CD4-positive, alpha-beta T cell treated with Interleukin-4 for 4 hours (primary cell): ENCODE results near the gene TYSND1.
A peak's percentile ranks its signal among the peaks of the same experiment; 100 is the strongest.
"Not testable (repeated sequence)": the region's sequence is repeated elsewhere in the genome, so short reads cannot be mapped to it uniquely, and the experiment has no call there.

Experiments used
- DNase-seq: peaks from one replicate; pipeline ENCODE4 v3.0.0-alpha.2; 2020

Gene TYSND1

GRCh38 chr10:70106958-70107791, 39.3 kb downstream of the TYSND1 start:
- no peak for DNase-seq

DNA sequence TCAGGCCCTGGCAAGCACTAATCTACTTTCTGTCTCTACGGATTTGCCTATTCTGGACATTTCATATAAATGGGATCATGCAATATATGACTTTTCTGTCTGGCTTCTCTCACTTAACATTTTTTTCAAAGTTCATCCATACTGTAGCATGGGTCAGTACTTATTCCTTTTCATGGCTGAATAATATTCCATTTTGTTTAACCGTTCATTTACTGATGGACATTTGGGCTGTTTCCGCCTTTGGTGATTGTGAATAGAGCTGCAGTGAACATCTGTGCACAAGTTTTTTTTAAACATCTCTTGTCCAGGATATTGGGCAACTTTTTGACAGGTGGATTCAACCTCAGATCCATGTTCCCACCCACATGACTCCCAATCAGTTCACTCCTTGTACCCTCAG, 44.8 kb downstream of the TYSND1 start:
- DNase-seq: no peak

GRCh38 chr10:70101068-70101562, 45.4 kb downstream of the TYSND1 start:
- not testable (repeated sequence) for DNase-seq

- DNase-seq: no peak
Observed at GRCh38 chr10:70098271-70098670, 48.2 kb downstream of the TYSND1 start.

DNA sequence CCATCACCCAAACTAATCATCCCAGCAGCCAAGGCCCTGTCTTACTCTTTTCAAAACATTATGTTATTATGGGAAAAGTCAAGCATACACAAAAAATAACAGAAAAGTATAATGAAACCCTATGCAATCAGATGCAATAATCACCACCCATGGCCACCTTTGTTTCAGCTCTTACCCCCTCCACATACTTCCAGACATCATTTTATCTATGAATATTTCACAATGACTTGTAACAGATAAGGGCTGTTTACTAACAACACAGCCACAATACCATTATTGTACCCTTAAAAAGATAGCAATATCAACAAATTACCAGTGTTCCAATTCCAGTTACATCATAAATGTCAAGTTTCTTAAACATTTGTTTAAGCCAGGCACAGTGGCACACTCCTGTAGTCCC, 49.0 kb downstream of the TYSND1 start:
- no peak for DNase-seq

DNA sequence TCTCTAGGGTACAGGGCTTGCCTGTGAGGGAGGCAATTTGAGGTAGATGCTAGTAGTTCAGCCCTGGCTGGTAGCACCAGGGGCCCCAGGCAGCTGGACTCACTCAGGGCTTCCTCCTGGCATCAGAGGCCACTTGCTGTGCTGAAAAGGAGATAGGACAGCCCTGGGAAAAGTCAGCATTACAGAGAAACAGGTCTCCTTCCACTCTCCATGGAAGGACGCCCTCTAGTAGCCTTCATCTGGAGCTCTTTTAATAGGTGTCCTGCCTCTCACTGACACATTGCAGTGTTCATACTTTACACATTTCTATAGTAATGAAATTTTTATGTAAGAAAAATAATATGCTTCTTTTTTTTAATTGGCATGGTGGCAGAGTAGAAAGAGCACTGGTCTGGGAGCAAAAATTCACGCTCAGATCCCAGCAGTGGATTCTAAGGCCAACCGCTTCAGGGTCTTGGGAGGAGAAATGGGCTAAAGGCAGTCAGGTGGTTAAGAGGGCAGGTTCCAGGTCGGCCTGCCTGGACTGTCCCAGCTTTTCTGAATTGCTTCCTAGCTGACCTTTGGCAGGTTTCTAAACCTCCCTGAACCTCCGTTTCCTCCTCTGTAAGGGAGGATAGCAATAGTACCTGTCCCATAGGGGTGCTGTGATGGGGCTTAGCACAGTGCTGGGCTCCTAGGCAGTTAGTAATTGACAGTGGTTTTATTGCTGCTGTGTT, 49.6 kb downstream of the TYSND1 start:
- no peak for DNase-seq

- DNase-seq: no peak
Observed at GRCh38 chr10:70096016-70096704, 50.3 kb downstream of the TYSND1 start.

GRCh38 chr10:70094250-70094649, 52.2 kb downstream of the TYSND1 start:
- DNase-seq: no peak

DNA sequence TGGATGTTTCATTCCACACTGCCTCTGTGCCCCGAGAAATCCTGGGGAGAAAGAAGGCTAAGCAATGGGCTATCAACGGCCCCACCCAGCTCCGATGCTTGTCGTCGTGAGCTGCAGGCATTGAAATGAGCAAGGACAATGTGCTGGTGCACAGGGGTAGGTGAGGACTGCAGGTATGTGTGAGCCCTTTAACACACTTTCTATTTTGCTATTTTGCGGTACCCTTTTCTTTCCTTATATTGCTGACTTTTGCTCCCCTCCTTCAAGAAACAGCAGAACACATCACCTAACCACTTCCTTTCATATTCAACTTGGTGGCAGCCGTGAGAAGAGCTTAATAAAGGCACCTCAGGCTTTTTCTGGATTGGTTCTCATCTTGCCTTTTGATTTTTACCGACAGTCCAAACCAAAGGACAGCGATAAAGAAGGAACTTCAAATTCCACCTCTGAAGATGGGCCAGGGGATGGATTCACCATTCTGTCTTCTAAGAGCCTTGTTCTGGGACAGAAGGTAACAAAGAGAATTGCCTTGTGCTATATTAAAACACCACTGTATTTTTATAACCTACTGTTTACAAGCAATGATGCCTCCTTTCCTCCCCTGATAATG, 53.1 kb downstream of the TYSND1 start:
- peak; percentile 66 for DNase-seq

DNA sequence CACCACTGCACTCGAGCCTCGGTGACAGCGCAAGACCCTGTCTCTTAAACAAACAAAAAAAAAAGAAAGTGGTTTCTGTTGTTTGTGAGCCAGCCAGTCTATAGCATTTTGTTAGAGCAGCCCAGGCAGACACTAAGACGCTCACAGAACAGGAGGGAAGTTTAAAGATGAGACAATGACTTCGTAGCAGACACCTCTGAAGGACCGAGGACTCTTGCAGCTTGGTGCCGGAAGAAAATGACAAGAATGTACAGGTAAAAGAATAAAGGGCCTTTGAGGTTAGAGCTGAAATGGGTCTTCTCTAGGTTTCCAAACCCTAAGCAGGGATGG, 54.1 kb downstream of the TYSND1 start:
- DNase-seq: no peak

DNA sequence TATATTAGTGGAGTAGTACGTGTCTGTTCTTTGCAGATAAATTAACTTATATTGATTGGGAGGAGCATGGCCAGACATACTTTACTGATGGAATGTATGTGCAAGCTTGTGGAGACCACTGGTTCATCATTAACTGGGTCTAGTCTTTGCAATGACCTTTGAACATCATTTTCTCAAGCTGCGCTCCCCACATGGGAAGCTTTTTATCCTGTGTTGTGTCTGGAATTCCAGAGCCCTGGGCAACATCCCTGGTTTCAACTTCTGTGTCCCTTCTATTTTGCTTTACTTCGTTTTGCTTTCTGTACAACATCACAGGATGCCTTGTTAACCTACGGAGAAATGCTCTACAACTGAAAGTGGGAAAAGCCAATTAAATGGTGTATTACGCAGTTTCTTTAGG, 55.5 kb downstream of the TYSND1 start:
- DNase-seq: no peak

- no peak for DNase-seq
Observed at GRCh38 chr10:70090013-70090412, 56.5 kb downstream of the TYSND1 start.

DNA sequence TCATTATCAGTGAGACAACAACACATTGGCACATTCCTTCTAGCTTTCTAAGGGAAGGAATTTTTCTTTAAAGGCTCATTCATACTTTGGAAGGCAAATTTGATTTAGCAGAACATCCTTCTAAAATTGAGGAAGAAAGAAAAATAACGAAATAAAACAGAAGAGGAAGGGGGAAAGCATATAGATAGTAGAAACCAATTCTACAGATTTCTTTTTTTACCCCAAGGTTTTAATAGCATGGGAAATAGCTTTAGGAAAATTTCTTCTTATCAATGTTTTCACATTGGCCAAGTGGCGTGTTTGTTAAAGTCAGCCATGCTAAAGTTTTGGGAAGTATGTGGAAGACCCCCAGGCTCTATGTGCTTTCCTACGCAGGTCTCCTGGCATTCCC, 58.2 kb downstream of the TYSND1 start:
- DNase-seq: no peak
